ENCODE results near the gene LGMN. TPM values are rescaled to one million over a fixed set of nuclear protein-coding genes. Genes with fewer than 3 reads are reported as not detected.
A peak's percentile ranks its signal among the peaks of the same experiment; 100 is the strongest.

The LGMN gene
- total and polyA plus RNA-seq, 2 of the 13 experiments (the other 11 are each of a cell fraction or from before 2014, with no cell fraction given) = 28.9 to 76.4 TPM

DNA sequence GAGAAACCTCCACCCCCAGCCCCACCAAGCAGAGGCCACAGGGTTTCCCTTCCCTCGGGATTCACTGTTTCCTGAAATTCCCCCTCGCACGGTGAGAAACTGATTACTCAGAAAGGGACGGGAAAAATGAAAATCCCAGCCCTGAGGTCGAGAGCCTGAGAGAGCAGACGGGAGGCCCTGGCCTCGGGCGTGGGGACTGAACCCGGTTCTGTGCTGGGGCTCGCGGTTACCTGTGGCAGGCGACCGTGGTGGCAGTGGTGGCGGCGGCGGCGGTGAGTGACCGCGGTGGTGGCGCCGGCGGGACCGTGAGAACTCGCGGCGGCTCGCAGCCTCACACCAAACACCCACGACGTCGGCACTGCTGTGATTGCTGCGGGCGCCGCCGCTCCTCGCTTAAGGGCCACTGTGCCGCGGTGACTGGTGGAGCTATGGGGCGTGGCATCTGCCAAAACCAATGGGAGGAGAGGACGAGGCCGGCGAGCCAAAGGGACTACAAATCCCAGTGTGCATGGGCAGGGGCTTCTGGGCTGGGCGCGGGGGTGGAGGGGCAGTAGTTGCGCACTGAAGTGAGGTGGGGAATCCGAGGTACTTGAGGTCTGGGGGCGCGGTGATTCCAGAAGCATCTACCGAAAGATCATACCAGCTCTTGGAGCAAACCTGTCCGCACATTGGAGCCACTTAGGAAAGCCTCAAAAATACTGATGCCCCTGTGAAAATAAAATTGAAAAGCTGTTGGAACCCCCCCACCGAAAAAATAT, at the start of gene LGMN (continued):
- TF ChIP-seq, protein P1, sequence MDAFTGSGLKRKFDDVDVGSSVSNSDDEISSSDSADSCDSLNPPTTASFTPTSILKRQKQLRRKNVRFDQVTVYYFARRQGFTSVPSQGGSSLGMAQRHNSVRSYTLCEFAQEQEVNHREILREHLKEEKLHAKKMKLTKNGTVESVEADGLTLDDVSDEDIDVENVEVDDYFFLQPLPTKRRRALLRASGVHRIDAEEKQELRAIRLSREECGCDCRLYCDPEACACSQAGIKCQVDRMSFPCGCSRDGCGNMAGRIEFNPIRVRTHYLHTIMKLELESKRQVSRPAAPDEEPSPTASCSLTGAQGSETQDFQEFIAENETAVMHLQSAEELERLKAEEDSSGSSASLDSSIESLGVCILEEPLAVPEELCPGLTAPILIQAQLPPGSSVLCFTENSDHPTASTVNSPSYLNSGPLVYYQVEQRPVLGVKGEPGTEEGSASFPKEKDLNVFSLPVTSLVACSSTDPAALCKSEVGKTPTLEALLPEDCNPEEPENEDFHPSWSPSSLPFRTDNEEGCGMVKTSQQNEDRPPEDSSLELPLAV (CRISPR knock-in tag; conservative IDR thresholded peaks at IDR 0.05; ENCODE audit: low read depth) = no peak
- TF ChIP-seq ERF (CRISPR knock-in tag; IDR thresholded peaks at IDR 0.05) = 0 out of 2 replicates have a peak, but pooled peaks have one; percentile 43
- TF ChIP-seq SMAD9 (CRISPR knock-in tag; IDR thresholded peaks at IDR 0.05) = no peak
- peak; percentile 67; the same call in 1 of the 2 replicates for TF ChIP-seq GATA4 (IDR thresholded peaks at IDR 0.05; ENCODE audit: borderline replicate concordance, low read depth)
- no peak for TF ChIP-seq ZSCAN20 (CRISPR knock-in tag; IDR thresholded peaks at IDR 0.05; ENCODE audit: borderline replicate concordance)
- TF ChIP-seq NFE2L2 (IDR thresholded peaks at IDR 0.05; ENCODE audit: low read length) = no peak
- peak; percentile 77 for TF ChIP-seq HNRNPLL (IDR thresholded peaks at IDR 0.05; ENCODE audit: low read depth, low read length, poor library complexity, severe bottlenecking)
- peak; percentile 36; the same call in 1 of the 2 replicates for TF ChIP-seq SMAD3 (CRISPR knock-in tag; IDR thresholded peaks at IDR 0.05)
- TF ChIP-seq, protein P2, sequence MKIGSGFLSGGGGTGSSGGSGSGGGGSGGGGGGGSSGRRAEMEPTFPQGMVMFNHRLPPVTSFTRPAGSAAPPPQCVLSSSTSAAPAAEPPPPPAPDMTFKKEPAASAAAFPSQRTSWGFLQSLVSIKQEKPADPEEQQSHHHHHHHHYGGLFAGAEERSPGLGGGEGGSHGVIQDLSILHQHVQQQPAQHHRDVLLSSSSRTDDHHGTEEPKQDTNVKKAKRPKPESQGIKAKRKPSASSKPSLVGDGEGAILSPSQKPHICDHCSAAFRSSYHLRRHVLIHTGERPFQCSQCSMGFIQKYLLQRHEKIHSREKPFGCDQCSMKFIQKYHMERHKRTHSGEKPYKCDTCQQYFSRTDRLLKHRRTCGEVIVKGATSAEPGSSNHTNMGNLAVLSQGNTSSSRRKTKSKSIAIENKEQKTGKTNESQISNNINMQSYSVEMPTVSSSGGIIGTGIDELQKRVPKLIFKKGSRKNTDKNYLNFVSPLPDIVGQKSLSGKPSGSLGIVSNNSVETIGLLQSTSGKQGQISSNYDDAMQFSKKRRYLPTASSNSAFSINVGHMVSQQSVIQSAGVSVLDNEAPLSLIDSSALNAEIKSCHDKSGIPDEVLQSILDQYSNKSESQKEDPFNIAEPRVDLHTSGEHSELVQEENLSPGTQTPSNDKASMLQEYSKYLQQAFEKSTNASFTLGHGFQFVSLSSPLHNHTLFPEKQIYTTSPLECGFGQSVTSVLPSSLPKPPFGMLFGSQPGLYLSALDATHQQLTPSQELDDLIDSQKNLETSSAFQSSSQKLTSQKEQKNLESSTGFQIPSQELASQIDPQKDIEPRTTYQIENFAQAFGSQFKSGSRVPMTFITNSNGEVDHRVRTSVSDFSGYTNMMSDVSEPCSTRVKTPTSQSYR (CRISPR knock-in tag; IDR thresholded peaks at IDR 0.05; ENCODE audit: borderline replicate concordance) = peak; percentile 42; the same call in 1 of the 2 replicates
- TF ChIP-seq, protein P3, sequence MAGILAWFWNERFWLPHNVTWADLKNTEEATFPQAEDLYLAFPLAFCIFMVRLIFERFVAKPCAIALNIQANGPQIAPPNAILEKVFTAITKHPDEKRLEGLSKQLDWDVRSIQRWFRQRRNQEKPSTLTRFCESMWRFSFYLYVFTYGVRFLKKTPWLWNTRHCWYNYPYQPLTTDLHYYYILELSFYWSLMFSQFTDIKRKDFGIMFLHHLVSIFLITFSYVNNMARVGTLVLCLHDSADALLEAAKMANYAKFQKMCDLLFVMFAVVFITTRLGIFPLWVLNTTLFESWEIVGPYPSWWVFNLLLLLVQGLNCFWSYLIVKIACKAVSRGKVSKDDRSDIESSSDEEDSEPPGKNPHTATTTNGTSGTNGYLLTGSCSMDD (CRISPR knock-in tag; IDR thresholded peaks at IDR 0.05) = no peak
- TF ChIP-seq ZMYM4 (CRISPR knock-in tag; IDR thresholded peaks at IDR 0.05) = peak; percentile 84; the same call in 1 of the 2 replicates
- TF ChIP-seq, protein P4, sequence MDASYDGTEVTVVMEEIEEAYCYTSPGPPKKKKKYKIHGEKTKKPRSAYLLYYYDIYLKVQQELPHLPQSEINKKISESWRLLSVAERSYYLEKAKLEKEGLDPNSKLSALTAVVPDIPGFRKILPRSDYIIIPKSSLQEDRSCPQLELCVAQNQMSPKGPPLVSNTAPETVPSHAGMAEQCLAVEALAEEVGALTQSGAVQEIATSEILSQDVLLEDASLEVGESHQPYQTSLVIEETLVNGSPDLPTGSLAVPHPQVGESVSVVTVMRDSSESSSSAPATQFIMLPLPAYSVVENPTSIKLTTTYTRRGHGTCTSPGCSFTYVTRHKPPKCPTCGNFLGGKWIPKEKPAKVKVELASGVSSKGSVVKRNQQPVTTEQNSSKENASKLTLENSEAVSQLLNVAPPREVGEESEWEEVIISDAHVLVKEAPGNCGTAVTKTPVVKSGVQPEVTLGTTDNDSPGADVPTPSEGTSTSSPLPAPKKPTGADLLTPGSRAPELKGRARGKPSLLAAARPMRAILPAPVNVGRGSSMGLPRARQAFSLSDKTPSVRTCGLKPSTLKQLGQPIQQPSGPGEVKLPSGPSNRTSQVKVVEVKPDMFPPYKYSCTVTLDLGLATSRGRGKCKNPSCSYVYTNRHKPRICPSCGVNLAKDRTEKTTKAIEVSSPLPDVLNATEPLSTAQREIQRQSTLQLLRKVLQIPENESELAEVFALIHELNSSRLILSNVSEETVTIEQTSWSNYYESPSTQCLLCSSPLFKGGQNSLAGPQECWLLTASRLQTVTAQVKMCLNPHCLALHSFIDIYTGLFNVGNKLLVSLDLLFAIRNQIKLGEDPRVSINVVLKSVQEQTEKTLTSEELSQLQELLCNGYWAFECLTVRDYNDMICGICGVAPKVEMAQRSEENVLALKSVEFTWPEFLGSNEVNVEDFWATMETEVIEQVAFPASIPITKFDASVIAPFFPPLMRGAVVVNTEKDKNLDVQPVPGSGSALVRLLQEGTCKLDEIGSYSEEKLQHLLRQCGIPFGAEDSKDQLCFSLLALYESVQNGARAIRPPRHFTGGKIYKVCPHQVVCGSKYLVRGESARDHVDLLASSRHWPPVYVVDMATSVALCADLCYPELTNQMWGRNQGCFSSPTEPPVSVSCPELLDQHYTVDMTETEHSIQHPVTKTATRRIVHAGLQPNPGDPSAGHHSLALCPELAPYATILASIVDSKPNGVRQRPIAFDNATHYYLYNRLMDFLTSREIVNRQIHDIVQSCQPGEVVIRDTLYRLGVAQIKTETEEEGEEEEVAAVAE (CRISPR knock-in tag; IDR thresholded peaks at IDR 0.05; ENCODE audit: borderline replicate concordance) = no peak
- peak; percentile 97 for TF ChIP-seq TAF1 (CRISPR knock-in tag; IDR thresholded peaks at IDR 0.05)
- TF ChIP-seq MATR3 (CRISPR knock-in tag; IDR thresholded peaks at IDR 0.05) = no peak
- peak; percentile 66; the same call in 1 of the 2 replicates for TF ChIP-seq ZNF225 (CRISPR knock-in tag; IDR thresholded peaks at IDR 0.05)
- no peak for TF ChIP-seq PHB2 (IDR thresholded peaks at IDR 0.05; ENCODE audit: partially characterized antibody)
- no peak for TF ChIP-seq TRIM24 (CRISPR knock-in tag; IDR thresholded peaks at IDR 0.05)
